Measurements from ENCODE around the gene MVP. TPM values are rescaled to one million over a fixed set of nuclear protein-coding genes. Genes with fewer than 3 reads are reported as not detected.

Gene MVP
- total RNA-seq, result 74.2 and 246 TPM in 2 replicates

GRCh38 chr16:29820271-29820701, at the start of gene MVP:
TSS of gene MVP (plus strand) at chr16:29820462. CDS start at chr16:29830550, 10,088 bp downstream.

DNA sequence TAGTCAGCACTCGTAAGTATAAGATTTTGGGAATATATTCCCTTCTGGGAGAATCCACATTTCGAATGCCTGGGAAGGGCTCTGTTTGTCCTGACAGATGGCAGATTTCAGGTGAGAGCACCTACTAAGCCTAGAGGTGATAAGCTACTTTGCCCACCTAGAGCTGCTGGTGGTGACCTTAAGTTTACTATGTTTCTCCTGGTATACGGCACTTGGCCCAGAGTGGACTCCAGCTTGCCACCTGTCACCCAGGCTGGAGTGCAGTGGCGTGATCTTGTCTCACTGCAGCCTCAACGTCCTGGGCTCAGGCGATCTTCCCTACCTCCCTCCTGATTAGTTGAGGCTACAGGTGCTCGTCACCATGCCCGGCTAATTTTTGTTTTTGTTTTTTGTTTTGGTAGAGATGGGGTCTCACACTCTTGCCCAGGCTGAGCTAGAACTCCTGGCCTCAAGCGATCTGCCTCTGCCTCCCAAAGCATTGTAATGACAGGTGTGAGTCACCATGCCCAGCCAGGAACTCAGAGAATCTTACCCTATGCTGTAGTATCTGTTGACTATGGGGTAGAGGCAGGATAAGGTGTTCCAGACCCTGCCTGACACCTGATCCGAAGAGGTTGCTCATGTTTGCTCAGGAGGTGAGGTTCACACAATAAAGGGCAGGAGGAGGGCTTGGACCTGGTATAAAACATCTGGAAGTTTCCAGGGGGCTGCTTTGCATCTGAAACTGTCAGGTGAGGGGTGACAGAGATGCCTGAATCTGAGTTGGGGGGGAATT, 42.5 kb upstream of the MVP start, which contains the start of gene ZG16:
Gene ZG16 (plus strand): TSS at position 681 of the 775 bp plus-strand sequence. CDS start 1,011 bp downstream, outside the sequence.

GRCh38 chr16:29790183-29790948, 29.9 kb upstream of the MVP start, which contains the start of gene KIF22:
TSS of gene KIF22 (plus strand) at chr16:29790751. CDS start at chr16:29790760, 9 bp downstream.

GRCh38 chr16:29806099-29806579, 14.1 kb upstream of the MVP start, which contains the start of gene MAZ:
TSS of gene MAZ (plus strand) at chr16:29806529. CDS start at chr16:29806702, 173 bp downstream.

DNA sequence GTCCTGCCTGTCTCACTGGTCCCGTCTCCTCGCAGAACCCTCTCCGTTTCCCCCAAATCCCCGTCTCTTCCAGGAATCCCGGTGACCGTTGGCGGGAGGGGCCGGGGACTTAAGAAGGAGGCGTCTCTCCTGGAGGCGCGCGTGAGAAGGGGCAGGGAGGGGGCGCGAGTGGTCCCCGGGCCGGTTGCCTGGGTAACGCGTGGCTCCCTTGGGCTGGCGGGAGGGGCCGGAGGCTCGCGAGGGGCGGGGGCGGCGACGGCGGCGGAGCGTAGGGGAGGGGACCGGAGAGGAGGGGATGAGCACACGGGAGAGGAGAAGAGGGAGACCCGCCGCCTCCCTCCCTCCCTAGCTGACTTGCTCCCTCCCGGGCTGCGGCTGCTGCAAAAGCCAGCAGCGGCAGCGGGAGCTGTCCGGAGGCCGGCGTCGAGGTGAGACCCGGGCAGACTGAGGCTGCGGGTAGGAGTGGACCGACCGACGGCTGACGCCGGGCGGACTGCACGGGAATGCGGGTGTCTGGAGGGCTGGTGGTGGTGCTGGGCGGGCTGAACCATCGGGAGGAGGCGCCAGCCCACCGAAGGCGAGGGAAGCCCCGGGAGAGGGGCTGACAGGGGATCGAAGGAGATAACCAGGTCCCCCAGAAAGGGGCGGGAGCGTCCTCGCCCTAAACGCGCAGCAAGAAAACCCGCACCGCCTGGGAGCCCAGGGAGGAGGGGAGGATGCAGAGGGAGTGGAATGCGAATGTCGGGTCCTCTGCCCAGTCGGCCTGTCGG, 8.2 kb upstream of the MVP start, which contains the start of gene PRRT2:
Gene PRRT2 (plus strand): TSS at position 298 of the 770 bp plus-strand sequence. CDS start 862 bp downstream, outside the sequence.

GRCh38 chr16:29815793-29816693, 4.2 kb upstream of the MVP start, which contains the start of gene PAGR1:
TSS of gene PAGR1 (plus strand) at chr16:29816152. CDS start at chr16:29816526, 374 bp downstream.

DNA sequence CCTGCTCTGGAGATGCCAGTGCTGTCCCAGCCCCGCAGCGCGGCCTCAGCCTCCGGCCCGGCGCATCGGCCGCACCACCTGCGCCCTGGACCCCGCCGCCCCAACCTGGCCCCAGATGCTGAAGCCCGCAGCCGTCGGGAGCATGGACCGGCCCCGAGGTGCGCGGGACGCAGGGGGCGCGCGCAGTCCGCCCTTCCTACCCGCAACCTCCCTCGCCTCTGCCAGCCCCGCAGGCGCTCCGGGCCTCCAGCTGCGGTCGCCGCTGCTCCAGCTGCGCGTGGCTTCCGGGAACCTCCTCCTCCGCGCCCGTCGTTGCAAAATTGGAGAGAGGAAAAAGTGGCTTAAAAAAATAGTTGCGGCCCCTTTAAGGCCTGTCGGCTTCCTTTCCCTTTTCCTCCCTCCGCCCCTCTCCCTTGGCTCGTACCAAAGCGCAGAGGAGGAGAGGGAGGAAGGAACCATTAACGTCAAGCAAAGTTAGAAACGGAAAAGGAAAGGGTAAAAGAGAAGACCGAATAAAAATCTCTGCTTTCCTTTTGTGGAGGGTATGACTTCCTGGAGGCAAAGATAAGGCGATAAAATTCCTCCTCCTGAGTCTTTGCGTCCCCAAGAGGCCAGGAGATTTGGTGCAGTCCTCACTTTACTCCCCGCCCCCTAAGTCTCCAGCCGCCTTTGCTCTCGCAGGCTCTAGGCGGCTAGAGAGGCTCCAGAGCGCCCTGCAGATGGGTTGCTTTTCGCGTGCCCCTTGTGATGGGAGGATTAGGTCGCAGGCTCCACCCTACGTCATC, 42.8 kb downstream of the MVP start, which contains the start of gene CDIPT:
Gene CDIPT (minus strand): TSS at position 343 of the 785 bp plus-strand sequence. CDS start 369 bp downstream, outside the sequence.

Other genes with a start within 250 kb of the MVP start
- not detected in 2 replicates for gene SPN, start 157.2 kb upstream of the MVP start, total RNA-seq
- under 0.01 and 0.28 TPM in 2 replicates for gene QPRT, start 141.3 kb upstream of the MVP start, total RNA-seq
- gene C16orf54, start 74.5 kb upstream of the MVP start, total RNA-seq, result not detected in 2 replicates
- gene ZG16, start 42.2 kb upstream of the MVP start, total RNA-seq, result not detected in 2 replicates
- gene KIF22, start 29.7 kb upstream of the MVP start, total RNA-seq, result 7.0 and 13.0 TPM in 2 replicates
- gene MAZ, start 13.9 kb upstream of the MVP start, total RNA-seq, result 151 and 243 TPM in 2 replicates
- not detected in 2 replicates for gene PRRT2, start 8.3 kb upstream of the MVP start, total RNA-seq
- 13.9 and 21.5 TPM in 2 replicates for gene PAGR1, start 4.3 kb upstream of the MVP start, total RNA-seq
- gene CDIPT, start 42.8 kb downstream of the MVP start, total RNA-seq, result 45.5 and 62.7 TPM in 2 replicates
- 4.8 and 18.9 TPM in 2 replicates for gene SEZ6L2, start 79.1 kb downstream of the MVP start, total RNA-seq
- 1.6 and 4.4 TPM in 2 replicates for gene ASPHD1, start 80.0 kb downstream of the MVP start, total RNA-seq
- gene KCTD13, start 105.8 kb downstream of the MVP start, total RNA-seq, result 9.2 and 13.3 TPM in 2 replicates
- 49.9 and 50.0 TPM in 2 replicates for gene TMEM219, start 141.6 kb downstream of the MVP start, total RNA-seq
- 20.5 and 43.8 TPM in 2 replicates for gene TAOK2, start 153.4 kb downstream of the MVP start, total RNA-seq
- gene HIRIP3, start 175.2 kb downstream of the MVP start, total RNA-seq, result 8.2 and 11.7 TPM in 2 replicates
- 14.4 and 19.4 TPM in 2 replicates for gene INO80E, start 175.8 kb downstream of the MVP start, total RNA-seq
- gene DOC2A, start 190.6 kb downstream of the MVP start, total RNA-seq, result 0.21 TPM in 1 of 2 replicates, not detected in the other
- not detected in 2 replicates for gene C16orf92, start 202.7 kb downstream of the MVP start, total RNA-seq
- gene TLCD3B, start 210.8 kb downstream of the MVP start, total RNA-seq, result not detected in 2 replicates
- gene ALDOA, start 245.3 kb downstream of the MVP start, total RNA-seq, result 295 and 817 TPM in 2 replicates